Peyer's patch (tissue), 4 donors: ENCODE measurements around the gene POC1A.

ENCODE experiments used
- CTCF ChIP-seq, 6 experiments: fragments of 450-650 bp in 4 of 6; fragments of 200-600 bp in 2 of 6; sonication (generic) in 1 of 6; IDR thresholded peaks; one replicate each; pipeline ENCODE4 v1.5.1; 2017 to 2019; ENCODE audit warnings: antibody characterized with exemption in 6 of 6, mild to moderate bottlenecking in 3 of 6, moderate library complexity in 1 of 6
- POLR2A ChIP-seq, 2 donors: fragments of 450-650 bp; IDR thresholded peaks; one replicate each; pipeline ENCODE4 v1.5.1; 2017; ENCODE audit warnings: antibody characterized with exemption in 2 of 2, mild to moderate bottlenecking in 2 of 2, moderate library complexity in 2 of 2

- TF ChIP-seq CTCF (IDR thresholded peaks at IDR 0.05) (no peak), POLR2A (IDR thresholded peaks at IDR 0.05) (no peak)
These were observed 120.0 kb downstream of the POC1A start for GRCh38 chr3:52034212-52034611.
